OCI-LY7 (cell line): ENCODE measurements around the gene SPIB. TPM values are rescaled to one million over a fixed set of nuclear protein-coding genes. Genes with fewer than 3 reads are reported as not detected.

Source experiments
- BruUV-seq: library from RNA; stranded (reverse); fragments of 400-500 nt; replicated peaks from 2 replicates; lab custom pipeline; 2021; lab: Mats Ljungman, UMichigan
- CTCF ChIA-PET: fragments of 300-600 bp; sonication (Branson Sonifier 250); formaldehyde crosslinking; loops from one replicate; lab custom pipeline; 2022; ENCODE audit warnings: antibody characterized with exemption; ENCODE audit not compliant: unreplicated experiment; lab: Charles Lee
- POLR2A ChIA-PET: fragments of 300-600 bp; sonication (Branson Sonifier 250); formaldehyde crosslinking; loops from one replicate; lab custom pipeline; 2022; ENCODE audit warnings: antibody characterized with exemption; lab: Charles Lee
- DNase-seq: peaks from one replicate; pipeline ENCODE4 v3.0.0-alpha.2; 2015; ENCODE audit warnings: low spot score
- H2AFZ ChIP-seq: fragments of 200-600 bp; sonication (generic), shearing (Covaris generic); 2 replicates; pipeline ENCODE4 v1.6.1; 2014; ENCODE audit warnings: mild to moderate bottlenecking, antibody characterized with exemption, low read length, moderate library complexity
- H3K27ac ChIP-seq: fragments of 200-600 bp; sonication (generic); 2 replicates; pipeline ENCODE4 v1.5.1; 2014; ENCODE audit warnings: mixed run types, low read depth, mild to moderate bottlenecking, moderate library complexity, low read length, inconsistent platforms; ENCODE audit not compliant: poor library complexity, severe bottlenecking
- H3K36me3 ChIP-seq: fragments of 200-600 bp; sonication (generic); 2 replicates; pipeline ENCODE4 v1.6.1; 2014; ENCODE audit warnings: mild to moderate bottlenecking, antibody characterized with exemption, low read length, moderate library complexity, mixed read lengths; ENCODE audit not compliant: insufficient read depth
- H3K4me1 ChIP-seq: fragments of 200-600 bp; sonication (generic); 2 replicates; pipeline ENCODE4 v1.5.1; 2014; ENCODE audit warnings: mild to moderate bottlenecking, low read length; ENCODE audit not compliant: insufficient read depth, poor library complexity, severe bottlenecking
- H3K4me2 ChIP-seq: fragments of 200-600 bp; sonication (generic); 2 replicates; pipeline ENCODE4 v1.6.1; 2014; ENCODE audit warnings: mild to moderate bottlenecking, low read length
- H3K4me3 ChIP-seq: fragments of 200-600 bp; sonication (generic); 2 replicates; pipeline ENCODE4 v1.5.1; 2014; ENCODE audit warnings: mild to moderate bottlenecking, low read depth, low read length; ENCODE audit not compliant: poor library complexity, severe bottlenecking
- H3K79me2 ChIP-seq: fragments of 200-600 bp; sonication (generic); 2 replicates; pipeline ENCODE4 v1.6.1; 2016; ENCODE audit warnings: low read depth, mild to moderate bottlenecking, low read length, moderate library complexity, mixed read lengths; ENCODE audit not compliant: insufficient read depth
- H3K9me2 ChIP-seq: fragments of 200-600 bp; sonication (generic); 2 replicates; pipeline ENCODE4 v1.6.1; 2016; ENCODE audit warnings: mild to moderate bottlenecking, low read length, mixed read lengths; ENCODE audit not compliant: insufficient read depth
- H3K9me3 ChIP-seq: fragments of 200-600 bp; sonication (generic); 2 replicates; pipeline ENCODE4 v1.6.1; 2014; ENCODE audit warnings: mild to moderate bottlenecking, mixed run types, low read length, mixed read lengths
- H4K20me1 ChIP-seq: fragments of 200-600 bp; sonication (generic); 2 replicates; pipeline ENCODE4 v1.6.1; 2014; ENCODE audit warnings: mild to moderate bottlenecking, antibody characterized with exemption, low read length, moderate library complexity, mixed read lengths; ENCODE audit not compliant: insufficient read depth
- EZH2phosphoT487 ChIP-seq: fragments of 200-600 bp; sonication (generic); IDR thresholded peaks from 2 replicates; pipeline ENCODE4 v1.6.1; 2018; ENCODE audit warnings: low read depth, borderline replicate concordance, mild to moderate bottlenecking, mixed run types, antibody characterized with exemption, low read length, moderate library complexity, mixed read lengths
- intact Hi-C: fragments of 100-400 bp; cut with micrococcal nuclease; formaldehyde crosslinking; loops from one replicate; pipeline ENCODE4 v1.10.0; 2022; ENCODE audit not compliant: unreplicated experiment
- total RNA-seq, 2 experiments: library from RNA; depleted of rRNA in 1 of 2; stranded (reverse); fragments of >200 nt in 1 of 2; shearing (Covaris generic) in 1 of 2; gene quantifications; 2 replicates each; pipeline ENCODE4 v1.2.3, GENCODE V29; 2014 to 2022
- TF ChIP-seq, protein P1 (sequence below): fragments of 200-600 bp; sonication (generic); conservative IDR thresholded peaks from 2 replicates; pipeline ENCODE4 v1.5.1; 2014; ENCODE audit warnings: mild to moderate bottlenecking, antibody characterized with exemption, low read length, moderate library complexity, mixed read lengths

SPIB gene
- total RNA-seq, 2 experiments from 2014 or later, result 99.4 to 145 TPM

DNA sequence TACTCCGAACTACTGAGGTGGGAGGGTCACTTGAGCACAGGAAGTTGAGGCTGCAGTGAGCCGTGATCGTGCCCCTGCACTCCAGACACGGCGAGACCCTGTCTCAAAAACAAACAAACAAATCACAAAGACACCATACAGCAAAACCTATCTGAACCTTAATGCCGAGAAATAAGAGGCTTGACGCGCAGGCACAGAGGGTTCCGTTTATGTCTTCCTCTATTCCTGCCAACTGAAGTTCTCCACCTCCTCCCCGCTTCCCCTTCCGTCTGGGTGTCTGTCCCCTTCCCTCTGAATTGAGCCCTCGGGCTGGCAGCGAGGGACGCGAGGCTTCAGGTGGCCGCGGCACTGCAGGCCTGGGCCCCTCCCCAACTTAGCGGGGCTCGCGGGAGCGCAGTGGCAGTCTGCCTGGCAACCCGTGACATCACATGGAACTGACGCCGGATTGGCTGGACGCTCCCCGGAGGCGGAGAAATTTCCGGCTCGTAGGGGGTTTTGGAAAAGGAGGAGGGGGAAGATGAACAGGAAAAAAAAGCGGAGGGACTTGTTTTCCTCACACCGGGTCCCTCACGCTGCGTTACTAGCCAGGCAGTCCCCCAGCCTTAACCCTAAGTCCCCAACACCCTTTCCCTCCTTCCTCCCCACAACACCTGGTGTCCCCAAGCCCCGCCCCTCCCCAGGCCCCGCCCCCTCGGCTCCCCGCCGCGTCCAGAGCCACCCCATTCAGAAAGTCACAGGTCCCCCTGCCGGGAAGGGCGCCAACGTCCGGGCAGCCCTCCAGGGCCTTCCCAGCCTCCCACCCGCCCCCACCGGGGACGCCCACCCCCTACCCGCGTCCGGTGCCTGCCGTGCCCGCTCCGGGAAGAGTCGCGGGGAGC, 12.8 kb downstream of the SPIB start:
- no TSS peak for BruUV-seq
- no peaks in the 10 kb centered on the region for H3K79me2 ChIP-seq
- peak; percentile 87 for DNase-seq
- intact Hi-C loops, result loop anchor here (1.0 kb wide), 1 partner anchor 13 kb away; the partner anchor contains the start of gene SPIB
- TF ChIP-seq, protein P1, sequence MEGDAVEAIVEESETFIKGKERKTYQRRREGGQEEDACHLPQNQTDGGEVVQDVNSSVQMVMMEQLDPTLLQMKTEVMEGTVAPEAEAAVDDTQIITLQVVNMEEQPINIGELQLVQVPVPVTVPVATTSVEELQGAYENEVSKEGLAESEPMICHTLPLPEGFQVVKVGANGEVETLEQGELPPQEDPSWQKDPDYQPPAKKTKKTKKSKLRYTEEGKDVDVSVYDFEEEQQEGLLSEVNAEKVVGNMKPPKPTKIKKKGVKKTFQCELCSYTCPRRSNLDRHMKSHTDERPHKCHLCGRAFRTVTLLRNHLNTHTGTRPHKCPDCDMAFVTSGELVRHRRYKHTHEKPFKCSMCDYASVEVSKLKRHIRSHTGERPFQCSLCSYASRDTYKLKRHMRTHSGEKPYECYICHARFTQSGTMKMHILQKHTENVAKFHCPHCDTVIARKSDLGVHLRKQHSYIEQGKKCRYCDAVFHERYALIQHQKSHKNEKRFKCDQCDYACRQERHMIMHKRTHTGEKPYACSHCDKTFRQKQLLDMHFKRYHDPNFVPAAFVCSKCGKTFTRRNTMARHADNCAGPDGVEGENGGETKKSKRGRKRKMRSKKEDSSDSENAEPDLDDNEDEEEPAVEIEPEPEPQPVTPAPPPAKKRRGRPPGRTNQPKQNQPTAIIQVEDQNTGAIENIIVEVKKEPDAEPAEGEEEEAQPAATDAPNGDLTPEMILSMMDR, result no peak
- TF ChIP-seq EZH2phosphoT487, result no peak
- peak overlapping the region; percentile 87 for H3K27ac ChIP-seq
- H3K9me3 ChIP-seq, result no peaks in the 10 kb centered on the region
- no peaks in the 10 kb centered on the region for H3K9me2 ChIP-seq
- POLR2A ChIA-PET, result interaction anchor here (0.7 kb wide), 1 partner anchor 69 kb away, joined by 3 read pairs; no protein-coding TSS in a partner anchor
- peaks cover 87% of the 10 kb centered on the region for H3K4me1 ChIP-seq
- peak overlapping the region; percentile 27; the same call in 1 of the 2 replicates for H2AFZ ChIP-seq
- no peaks in the 10 kb centered on the region for H4K20me1 ChIP-seq
- peak overlapping the region; percentile 96 for H3K4me2 ChIP-seq
- CTCF ChIA-PET, result no interaction called here
- H3K4me3 ChIP-seq, result peak overlapping the region; percentile 68
- H3K36me3 ChIP-seq, result peaks cover 30% of the 10 kb centered on the region

DNA sequence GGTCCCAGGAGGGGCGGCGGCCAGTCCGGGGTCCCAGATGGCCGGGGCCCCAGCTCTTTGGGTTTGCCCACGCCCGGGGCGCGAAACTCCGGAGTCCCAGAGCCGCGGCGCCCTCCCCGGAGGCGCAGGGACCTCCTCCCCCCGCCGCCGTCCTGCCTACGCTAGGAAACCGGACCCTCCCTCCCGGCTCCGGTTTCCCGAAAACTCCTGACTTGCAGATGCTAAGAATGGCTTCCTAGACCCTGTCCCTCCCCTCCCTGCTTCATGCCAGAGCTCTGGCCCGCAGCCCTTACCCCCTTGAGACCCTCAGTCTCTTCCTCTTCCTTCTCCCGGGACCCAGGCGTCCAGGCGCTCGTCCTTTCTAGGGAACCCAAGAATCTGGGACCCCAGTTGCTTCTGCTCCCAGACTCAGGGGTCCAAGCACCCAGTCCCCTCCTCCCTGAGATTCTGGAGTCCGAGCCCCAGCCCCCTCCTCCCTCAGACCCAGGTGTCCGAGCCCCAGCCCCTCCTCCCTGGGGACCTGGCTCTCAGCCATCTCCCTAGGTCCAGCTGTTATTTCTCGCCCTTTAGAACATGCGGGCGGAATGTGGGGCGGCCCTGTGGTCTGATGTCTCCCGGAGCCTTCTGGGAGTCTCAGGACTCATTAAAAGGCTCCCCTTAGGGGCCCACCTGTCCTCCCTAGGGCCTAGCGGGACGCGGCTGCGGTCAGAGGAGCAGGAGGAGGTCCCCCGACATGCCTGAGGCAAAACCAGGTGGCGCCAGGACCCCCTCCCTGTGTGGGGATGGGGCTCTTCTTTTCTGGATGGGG, 13.7 kb downstream of the SPIB start, which contains the start of gene MYBPC2:
MYBPC2 (plus strand) TSS at position 672 of the 808 bp plus-strand sequence; CDS start at position 734, 62 bp downstream.
- no peaks in the 10 kb centered on the region for H3K9me2 ChIP-seq
- H2AFZ ChIP-seq, result peak within 1 kb of the TSS; percentile 45; the same call in 1 of the 2 replicates
- H3K9me3 ChIP-seq, result no peaks in the 10 kb centered on the region
- peaks cover 22% of the 10 kb centered on the region for H3K36me3 ChIP-seq
- peak within 1 kb of the TSS; percentile 96 for H3K4me2 ChIP-seq
- H3K79me2 ChIP-seq, result no peaks in the 10 kb centered on the region
- TF ChIP-seq, protein P1, result no peak
- TF ChIP-seq EZH2phosphoT487, result no peak
- ChIA-PET CTCF (no interaction called here), POLR2A (interaction anchor here (0.6 kb wide), 1 partner anchor 1762 kb away, joined by 4 read pairs; no protein-coding TSS in a partner anchor)
- H3K4me1 ChIP-seq, result peaks cover 91% of the 10 kb centered on the region
- no peaks in the 10 kb centered on the region for H4K20me1 ChIP-seq
- intact Hi-C loops, result no loop called here
- peak within 1 kb of the TSS; percentile 87 for H3K27ac ChIP-seq
- DNase-seq, result peak; percentile 71
- peak within 1 kb of the TSS; percentile 68 for H3K4me3 ChIP-seq
- BruUV-seq, result no TSS peak
